ENCODE data around the gene GSTP1.
"Not testable (repeated sequence)": the region's sequence is repeated elsewhere in the genome, so short reads cannot be mapped to it uniquely, and the experiment has no call there.

GSTP1 gene

GRCh38 chr11:67616431-67617242, 33.0 kb downstream of the GSTP1 start:
- DNase-seq: no peak

DNA sequence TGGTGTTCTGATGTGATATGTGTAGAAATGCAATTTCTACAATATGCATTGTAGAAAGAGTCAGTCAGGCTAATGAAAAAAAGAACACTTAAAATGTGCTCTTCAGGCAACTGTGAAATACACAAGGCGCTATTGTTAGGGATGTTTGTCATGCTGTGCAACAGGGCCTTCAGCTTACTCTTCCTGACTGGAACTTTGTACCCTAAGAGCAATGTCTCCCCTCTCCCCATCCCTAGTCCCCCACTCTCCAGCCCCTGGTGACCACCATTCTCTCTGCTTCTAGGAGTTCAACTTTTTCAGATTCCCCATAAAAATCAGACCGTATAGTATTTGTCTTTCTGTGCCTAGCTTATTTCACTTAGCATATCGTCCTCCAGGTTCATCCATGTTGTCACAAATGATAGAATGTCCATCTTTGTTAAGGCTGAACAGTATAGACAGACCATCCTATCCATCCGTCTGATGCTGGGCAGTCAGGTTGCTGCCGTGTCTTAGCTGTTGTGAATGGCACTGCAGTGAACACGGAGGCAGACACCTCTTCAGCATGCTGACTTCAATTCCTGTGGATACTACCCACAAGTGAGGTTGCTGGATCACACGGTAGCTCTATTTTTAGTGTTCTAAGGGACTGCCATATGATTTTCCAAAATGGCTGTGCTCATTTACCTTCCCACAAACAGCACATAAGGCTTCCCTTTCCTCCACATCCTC, 33.8 kb downstream of the GSTP1 start:
- DNase-seq: no peak

- not testable (repeated sequence) for DNase-seq
These were observed 35.5 kb downstream of the GSTP1 start for GRCh38 chr11:67618901-67619659.

- DNase-seq: not testable (repeated sequence)
These were observed 36.3 kb downstream of the GSTP1 start for GRCh38 chr11:67619683-67620618.

DNA sequence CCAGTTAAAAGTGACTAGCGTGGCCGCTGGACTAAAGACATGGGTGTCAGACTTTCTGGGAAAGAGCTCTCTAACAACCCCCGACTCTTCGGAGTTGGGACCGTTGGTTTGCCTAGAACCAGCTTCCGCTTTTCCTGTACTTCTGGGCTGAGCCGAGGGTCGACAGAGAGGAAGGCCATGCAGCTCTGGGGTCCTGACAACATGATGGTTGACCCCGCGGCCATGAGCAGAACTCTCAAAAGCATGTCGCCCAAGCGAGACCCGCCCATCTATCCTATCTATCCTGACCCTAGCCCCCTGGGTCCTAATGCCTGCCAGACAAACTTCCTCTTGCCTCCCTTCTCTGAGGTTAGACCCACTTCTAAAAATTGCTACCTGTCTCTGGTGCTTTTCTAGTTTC, 37.0 kb downstream of the GSTP1 start:
- not testable (repeated sequence) for DNase-seq

- DNase-seq: not testable (repeated sequence)
These were observed 38.3 kb downstream of the GSTP1 start for GRCh38 chr11:67621928-67622327.

DNA sequence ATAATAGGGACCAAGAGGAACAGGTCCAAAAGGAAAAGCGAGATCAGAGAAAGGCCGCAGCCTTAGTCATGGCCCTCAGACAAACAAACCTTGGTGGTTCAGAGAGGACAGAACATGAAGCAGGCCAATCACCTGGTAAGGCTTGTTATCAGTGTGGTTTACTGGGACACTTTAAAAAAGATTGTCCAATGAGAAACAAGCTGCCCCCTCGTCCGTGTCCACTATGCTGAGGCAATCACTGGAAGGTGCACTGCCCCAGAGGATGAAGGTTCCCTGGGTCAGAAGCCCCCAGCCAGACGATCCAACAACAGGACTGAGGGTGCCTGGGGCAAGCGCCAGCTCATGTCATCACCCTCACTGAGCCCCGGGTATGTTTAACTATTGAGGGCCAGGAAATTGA, 39.3 kb downstream of the GSTP1 start:
- not testable (repeated sequence) for DNase-seq

- not testable (repeated sequence) for DNase-seq
These were observed 40.2 kb downstream of the GSTP1 start for GRCh38 chr11:67623795-67624194.

GRCh38 chr11:67626131-67626833, 42.7 kb downstream of the GSTP1 start:
- DNase-seq: not testable (repeated sequence)

- DNase-seq: no peak
These were observed 43.4 kb downstream of the GSTP1 start for GRCh38 chr11:67626970-67627369.

GRCh38 chr11:67627441-67627811, 43.8 kb downstream of the GSTP1 start:
- no peak for DNase-seq

- no peak for DNase-seq
These were observed 44.4 kb downstream of the GSTP1 start for GRCh38 chr11:67627812-67628624.

GRCh38 chr11:67628710-67629385, 45.2 kb downstream of the GSTP1 start:
- no peak for DNase-seq

- peak; percentile 75 for DNase-seq
These were observed 46.0 kb downstream of the GSTP1 start, which contains the start of gene NUDT8 for GRCh38 chr11:67629386-67630227. NUDT8 (minus strand) TSS chr11:67629937; CDS start chr11:67629911, 26 bp downstream.

GRCh38 chr11:67630228-67630942, 46.8 kb downstream of the GSTP1 start:
- DNase-seq: peak; percentile 100

GRCh38 chr11:67630943-67631331, 47.3 kb downstream of the GSTP1 start:
- DNase-seq: no peak

DNA sequence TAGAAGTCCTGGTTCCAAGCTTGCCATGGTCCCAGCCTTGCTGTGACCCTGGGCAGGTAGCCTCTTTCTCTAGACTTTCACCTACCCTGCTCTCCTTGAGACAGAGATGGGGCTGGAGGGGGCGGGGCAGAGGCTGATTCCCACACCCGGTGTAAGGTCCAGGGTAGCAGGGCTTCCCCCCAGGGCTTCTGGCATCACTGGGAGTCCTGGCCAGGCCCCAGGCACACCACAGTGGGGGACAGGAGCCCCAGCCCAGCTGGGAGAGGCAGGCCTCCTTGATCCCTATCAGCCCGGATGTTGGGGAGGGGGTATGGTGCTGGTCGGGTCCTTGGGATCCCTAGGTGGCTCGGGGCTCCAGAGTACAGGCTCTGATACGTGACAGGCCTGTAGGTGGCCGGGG, 47.8 kb downstream of the GSTP1 start:
- no peak for DNase-seq

GRCh38 chr11:67631853-67632174, 48.2 kb downstream of the GSTP1 start:
- no peak for DNase-seq
